Activated CD4-positive, alpha-beta T cell treated with anti-CD3 and anti-CD28 coated beads, Interleukin-2, amount 50 U/mL, for 4 hours (primary cell): ENCODE results near the gene KCNIP3.

ENCODE experiments used
- DNase-seq, 2 experiments: peaks; one replicate each; pipeline ENCODE4 v3.0.0-alpha.2; 2020

KCNIP3 gene

DNA sequence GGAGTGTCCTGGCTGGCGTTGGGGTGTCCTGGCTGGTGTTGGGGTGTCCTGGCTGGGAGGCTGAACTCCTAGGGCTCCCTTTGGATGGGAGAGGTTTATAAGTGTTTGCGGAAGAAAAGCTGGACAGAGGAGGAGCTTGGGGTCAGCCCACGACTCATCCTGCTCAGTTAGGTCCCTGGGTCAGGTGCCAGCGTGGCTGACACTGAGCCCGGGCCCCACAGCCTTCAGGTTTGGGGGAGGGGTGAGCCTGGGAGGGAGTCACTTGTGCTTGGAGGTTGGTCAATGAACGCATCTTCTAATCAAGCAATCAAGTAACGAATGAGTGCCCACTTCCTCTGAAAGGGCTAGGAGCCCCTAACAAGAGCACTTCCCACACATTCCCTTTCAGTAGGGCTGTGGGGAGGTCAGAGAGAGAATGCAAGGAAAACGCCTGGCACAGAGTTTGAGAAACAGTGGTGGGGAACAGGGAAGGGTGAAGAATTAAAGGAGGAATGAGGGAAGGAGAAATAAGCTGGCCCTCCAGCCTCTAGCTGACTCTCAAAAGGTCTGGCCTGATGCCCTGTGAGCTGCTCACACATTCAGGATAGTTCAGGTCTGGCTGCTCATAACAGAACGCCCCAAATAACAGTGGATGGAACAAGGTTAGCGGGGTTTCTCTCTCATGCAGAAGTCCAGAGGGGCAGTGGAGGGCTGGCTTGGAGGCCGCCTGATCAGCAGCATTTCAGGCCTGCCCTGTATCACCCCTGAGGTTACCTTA, 670 bp downstream of the KCNIP3 start:
- DNase-seq: no peak

DNA sequence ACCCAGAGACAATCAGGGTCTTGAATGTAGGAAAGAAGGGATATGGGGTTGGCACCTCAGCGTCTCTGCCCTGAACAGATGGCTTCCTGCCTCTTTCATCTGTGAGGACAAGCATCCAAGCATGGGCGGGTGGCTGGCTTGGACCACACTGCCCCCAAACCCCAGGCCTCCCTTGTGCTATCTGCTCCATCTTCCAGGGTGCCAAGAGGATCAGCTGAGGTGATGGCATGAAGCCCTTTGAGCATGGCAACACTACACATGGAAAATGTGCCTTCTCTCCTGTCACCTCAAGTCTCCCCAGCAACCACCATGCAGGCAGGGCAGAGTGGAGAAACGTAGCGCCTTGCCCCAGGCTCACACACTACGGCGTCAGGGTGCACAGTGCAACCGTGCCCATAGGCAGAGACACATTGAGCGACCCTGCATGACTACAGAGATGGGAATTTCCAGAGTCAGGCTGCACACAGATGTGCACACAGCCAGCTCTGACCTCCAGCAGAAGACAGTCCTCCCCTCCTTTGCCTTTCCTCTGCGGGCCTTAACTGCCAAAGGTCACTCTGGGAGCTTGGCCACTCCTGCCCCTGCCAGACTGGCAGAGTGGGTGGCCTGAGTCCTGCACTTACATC, 1.5 kb downstream of the KCNIP3 start:
- DNase-seq: no peak

DNA sequence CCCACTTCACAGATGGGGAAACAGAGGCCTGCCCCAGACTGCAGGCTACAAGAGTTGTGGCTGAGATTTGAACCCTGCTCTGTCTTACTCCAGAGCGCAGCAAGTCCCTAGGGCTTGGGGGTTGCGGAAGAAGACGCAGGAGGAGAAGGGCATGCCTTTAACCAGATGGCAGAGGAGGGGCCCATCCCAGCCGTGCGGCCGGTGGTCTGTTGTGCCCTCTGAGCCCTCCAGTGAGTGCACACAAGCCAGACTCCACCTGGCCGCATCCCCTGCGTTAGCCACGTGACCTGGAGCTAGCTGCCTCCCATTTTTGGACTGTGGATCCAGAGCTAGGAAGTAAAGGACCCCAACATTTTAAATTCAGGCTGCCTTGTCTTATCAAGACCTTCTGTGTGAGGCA, 2.8 kb downstream of the KCNIP3 start:
- DNase-seq: no peak

DNA sequence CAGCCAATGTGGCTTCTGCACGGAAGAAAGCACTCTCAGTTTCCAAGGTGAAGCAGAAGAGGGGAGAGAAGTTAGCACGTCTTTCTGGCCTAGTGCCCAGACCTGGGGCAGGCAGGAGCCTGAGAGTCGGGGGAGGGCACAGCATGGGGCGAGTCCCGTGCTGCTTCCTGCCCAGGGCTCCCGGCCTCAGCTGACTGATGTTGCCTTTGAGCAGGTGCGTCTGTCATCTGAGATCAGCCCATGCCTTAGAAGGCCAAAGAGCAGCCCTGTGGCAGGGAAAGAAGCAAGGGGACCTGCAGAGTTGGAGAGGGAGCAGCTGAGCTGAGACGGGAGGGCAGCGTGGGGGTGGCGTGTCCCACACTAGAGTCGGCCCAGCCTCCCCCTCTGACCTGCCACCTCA, 3.3 kb downstream of the KCNIP3 start:
- DNase-seq: no peak

DNA sequence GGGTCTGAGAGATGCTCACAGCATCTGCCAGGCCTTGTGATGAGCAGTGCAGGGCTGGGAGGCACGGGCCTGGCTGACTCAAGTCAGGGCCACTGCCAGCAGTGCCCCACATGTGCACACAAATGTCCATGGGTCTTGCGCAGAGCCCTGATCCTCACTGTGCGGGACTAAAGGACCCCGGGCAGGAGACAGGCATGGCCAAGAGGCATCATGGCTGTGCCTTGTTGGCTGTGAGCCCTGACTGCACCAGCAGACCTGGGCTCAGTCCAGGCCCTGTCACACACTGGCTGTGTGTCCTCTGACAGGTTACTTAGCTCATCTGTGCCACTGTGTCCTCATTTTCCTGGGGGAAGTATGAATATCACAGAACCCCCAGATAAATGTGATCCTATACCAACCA, 4.0 kb downstream of the KCNIP3 start:
- no peak for DNase-seq

DNA sequence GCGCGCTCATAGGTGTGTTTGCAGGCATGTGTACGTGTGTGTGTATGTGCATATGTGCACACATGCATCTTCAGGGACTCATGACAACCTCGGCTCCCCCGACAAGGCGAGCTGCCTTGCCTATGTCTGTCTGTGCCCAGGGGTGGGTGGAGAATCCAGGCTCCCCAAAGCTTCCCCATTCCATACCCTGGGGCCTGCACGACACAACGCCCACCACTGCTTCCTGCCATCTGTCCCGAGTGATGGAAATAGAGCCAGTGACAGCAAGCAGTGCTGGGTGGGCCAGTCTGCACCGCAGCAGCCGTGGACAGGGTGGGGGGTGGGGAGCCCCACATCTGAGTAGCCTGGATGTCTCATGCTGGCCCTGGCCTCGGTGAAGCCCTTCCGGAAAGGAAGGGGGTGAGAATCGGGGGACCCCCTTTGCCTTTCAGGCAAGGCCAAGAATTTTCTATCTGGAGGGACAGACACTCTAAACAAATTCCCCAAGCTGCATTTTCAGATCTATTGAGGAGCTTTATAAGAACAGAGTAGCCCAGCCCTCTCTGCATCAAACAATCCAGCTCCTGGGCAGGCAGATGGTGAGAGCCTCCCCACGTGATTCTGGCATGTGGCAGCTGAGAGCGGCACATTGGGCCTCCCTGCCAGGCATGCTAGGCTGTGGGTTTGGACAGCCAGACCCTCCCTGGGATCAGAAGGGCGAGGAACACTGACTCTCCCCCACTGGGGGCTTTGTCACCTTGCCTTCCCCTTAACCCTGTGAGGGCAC, 4.9 kb downstream of the KCNIP3 start:
- no peak for DNase-seq

DNA sequence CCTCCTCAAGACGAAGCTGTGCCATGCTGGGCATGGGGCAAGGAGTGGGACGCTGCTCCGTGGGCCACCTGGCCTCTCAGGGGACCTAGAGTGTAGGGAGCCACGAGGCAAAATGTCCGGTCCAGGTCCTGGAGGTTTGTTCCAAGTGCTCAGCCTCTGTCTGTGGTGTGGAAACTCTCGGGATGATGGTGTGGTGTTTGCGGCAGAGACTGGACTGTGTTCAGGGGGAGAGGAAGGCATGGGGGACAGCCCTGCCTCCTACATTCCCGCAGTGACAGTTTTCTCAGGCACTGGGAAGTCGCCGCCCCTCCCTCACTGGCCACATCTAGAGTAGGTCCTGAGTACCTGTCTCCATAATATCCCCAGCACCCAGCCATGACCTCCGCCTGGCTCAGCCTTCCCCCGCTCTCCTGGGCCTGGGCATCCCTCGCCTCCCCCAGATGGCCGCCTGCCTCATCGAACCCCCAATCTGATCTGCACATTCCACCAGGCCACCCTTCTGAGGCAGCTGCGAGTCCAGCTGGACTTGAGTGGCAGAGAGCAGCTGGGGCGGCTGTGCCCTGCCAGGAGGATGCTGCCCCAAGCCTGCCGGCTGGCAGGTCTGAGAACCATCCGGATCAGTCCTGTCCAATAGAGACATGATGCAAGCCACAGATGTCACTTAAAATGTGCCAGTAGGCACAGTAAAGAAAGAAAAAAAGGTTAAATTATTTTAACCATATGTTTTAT, 6.2 kb downstream of the KCNIP3 start:
- DNase-seq: no peak

DNA sequence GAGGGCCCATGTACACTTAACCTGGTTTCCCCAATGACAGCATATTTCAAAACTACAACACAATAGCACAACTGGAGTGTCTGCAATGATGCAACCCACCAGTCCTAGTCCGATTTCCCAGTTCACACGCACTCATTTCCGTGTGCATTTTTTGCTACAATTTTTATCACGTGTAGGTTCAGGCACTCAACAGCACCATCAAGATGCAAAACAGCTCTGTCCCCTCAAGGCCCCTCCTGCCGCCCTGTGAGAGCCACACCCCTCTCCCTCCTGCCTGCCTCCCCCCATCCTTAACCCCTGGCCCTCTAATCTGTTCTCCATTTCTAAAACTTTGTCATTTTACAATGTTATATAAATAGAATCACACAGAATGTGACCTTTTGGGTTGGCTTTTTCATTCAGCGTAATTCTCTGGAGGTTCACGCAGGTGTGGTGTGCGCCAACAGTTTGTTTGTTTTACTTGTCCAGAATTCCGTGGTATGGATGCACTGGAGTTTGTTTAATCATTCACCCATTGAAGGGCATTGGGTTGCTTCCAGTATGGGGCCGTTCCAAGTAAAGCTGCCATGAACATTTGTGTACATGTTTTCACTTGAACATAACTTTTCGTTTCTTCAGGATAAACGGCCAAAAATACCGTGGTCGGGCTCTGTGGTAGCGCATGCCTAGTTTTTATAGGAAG, 8.4 kb downstream of the KCNIP3 start:
- no peak for DNase-seq

DNA sequence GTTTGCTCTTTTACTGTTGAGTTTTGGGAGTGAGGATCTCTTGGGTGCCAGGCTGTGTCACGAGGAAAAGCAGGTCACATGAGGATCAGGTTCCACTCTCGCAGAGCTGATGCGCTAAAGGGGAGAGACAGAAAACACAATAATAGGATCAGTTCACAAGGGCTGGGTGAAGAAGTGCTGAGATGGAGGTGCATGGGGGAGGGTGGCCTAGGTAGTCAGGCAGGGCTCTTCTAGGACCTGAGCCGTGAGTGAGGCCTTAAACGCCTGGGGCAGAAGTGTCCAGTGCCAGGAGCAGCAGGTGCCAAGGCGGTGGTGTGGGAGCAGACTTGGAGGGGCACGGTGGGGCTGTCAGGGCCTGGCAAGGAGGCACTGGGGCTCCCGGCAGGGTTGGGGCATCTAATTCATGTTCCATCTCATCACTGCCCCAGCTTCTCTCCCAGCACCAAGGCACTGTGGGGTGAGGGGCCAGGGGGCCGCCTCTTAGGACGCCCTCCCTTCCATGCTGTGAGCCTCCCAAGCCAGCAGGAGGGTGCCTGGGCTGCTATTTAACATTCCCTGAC, 9.3 kb downstream of the KCNIP3 start:
- no peak for DNase-seq

DNA sequence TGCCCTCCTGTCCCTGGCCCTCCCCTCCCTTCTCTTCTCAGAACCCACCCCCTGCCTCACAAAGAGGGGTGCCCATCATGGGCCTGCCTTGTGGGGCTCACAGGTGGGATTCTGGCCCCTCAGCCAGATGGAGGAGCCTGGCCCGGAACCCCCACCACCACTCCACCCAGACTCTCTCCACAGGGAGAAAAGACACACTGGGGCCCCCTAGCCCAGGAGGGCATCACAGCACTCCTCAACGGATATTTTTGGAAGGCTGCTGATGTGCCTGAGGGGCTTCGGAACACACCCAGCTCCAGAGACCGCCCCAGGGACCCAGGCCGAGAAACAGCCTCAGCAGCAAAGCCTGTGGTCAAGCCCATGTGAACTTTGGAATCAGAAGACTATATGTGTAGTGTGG, 9.9 kb downstream of the KCNIP3 start:
- no peak for DNase-seq

DNA sequence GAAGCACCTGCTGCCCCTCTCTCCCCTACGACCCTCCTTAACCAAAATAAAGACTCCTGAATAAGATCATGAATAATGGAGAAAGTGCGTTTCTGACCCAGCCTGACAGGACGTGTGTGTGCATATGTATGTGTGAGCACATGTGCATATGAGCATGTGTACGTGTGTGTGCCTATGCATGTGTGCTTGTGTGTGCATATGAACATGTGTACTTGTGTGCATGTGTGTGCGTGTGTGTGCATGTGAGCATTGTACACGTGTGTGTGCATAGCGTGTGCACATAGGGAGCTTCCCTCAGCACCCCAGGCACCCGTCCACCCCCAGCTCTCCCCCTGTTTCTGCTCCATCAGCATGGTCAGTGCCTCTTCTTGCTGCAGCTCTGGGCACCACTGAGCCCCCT, 10.7 kb downstream of the KCNIP3 start:
- DNase-seq: no peak

DNA sequence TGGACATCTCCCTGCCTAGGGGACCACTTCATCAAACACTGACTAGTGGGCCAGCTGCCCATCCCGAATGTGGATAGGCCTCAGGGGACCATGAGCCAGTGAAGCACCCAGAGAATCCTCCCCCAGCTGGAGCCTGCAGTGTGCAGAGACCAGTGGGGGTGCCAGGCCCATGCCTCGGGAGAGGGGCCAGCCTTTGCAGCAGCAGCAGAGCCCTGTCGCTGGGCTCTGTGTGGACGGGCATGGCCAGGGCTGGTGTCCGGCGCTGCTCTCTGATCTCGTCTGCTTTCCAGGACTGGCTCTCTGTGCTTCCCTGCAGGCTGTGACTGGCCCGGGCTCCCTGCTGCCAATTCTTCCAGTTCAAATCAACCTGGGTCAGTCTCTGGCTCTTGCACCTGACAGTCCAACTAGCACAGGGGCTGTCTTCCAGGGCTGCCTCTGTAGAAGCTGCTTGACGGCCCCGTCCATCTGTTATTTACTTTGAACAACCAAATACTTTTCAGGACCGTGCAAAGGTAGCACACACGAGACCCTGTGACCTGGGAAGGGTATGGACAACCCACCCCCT, 11.4 kb downstream of the KCNIP3 start:
- no peak for DNase-seq

DNA sequence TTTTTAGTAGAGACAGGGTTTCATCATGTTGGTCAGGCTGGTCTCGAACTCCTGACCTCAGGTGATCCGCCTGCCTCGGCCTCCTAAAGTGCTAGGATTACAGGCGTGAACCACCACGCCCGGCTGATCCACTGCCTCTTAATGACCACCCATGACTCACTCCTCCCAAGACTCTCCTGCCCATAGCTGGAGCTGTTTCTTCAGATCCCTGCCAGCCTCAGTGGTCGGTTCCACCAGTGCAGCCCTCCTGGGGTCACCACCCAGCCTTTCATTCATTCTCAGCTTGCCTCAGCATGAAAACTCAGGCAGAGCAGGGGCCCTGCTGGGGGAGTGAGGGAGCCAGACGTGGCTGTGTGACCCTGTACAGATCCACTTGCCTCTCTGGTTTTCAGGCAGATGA, 12.5 kb downstream of the KCNIP3 start:
- DNase-seq: no peak

DNA sequence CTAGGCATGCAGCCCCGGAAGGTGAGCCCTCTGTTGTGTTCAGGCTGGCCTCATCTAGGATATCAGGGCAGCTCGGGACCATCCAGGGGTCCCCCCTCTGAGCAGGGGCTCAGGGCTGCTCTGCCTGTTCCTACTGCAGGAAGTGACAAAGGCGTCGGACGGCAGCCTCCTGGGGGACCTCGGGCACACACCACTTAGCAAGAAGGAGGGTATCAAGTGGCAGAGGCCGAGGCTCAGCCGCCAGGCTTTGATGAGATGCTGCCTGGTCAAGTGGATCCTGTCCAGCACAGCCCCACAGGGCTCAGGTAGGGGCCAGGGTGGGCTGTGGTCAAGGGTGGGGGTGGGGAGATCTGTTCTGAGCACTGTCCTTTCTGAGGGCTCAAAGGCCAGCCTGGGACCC, 13.1 kb downstream of the KCNIP3 start:
- DNase-seq: no peak

DNA sequence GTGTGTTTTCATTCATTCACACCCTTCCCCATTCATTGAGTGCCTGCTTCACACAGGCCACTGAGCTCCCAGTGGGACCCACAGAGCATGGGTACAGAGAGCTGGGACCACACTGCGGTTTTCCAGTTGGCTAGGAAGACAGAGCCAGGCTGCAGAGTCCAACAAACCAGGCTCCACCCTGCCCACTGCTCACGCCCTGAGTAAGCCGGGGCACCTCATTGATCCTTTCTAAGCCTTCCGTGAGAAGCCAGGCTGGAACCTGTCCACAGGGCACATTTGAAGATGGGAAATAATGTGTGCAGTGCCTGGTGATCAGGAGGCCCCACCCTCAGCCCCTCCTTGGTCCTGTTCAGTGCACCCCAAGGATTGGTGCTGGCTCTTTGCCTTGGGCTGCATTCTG, 13.5 kb downstream of the KCNIP3 start:
- DNase-seq: no peak

DNA sequence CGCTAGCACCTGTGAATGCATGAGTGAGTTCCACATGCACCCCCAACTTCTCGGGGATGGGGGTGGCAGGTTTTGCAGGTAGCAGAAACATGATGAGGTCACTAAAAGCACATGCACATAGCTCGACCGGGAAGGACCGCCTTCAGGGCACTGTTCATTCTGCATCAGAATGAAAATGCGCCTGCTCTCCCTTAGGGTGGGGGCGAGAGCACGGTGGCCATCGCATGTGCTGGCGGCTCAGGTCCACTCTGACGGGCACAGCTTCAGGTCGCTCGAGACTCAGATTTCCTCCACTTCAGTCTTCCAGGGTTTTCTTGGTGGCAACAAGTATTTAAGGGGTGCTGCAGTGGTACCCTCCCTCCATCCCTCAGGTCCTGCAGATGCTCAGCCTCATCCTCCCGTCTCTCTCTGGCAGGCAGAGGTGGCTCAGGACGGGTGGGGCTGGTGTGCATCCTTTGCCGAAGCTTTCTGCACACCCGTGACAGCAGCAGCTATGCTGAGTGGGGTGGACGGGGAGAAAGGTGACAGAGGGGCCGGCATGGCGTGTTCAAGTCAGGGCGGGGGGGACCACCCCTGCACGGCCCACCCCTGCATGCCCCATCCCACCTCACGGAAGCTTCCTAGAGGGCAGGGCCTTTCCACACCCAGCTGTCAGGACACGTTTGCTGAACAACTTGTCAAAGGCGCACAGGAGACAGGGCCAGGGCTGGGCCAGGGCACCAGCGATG, 14.8 kb downstream of the KCNIP3 start:
- DNase-seq: no peak

DNA sequence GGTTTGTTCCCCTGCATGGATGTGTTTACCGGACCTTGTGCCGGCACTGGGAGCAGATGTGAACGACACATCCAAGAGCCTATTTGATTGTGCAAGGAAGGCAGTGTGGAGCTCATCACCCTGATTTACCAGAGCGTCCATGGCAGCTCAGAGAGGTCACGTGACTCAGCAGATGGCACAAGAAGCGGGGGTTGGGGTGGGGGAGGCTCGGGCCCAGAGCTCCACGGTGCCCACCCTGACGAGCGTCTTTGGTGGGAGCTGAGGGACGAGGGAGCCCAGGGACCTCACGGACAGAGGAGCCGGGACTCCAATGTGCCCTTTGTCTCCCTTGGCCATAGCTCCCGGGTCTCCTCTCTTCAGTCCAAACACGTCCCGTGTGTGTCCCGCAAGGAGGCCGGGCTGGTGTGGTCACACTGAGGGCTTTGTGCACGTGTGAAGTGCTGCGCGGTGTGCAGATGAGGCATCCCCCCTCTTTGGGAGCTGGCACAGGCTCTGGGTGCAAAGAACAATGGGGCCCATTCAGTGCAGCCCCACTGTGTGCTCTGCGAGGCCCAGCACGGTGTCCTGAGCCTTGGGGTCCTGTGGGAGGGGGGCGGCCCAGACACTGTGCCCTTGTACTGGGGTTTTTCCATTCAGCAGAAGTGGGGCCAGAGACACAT, 15.5 kb downstream of the KCNIP3 start:
- DNase-seq: no peak

DNA sequence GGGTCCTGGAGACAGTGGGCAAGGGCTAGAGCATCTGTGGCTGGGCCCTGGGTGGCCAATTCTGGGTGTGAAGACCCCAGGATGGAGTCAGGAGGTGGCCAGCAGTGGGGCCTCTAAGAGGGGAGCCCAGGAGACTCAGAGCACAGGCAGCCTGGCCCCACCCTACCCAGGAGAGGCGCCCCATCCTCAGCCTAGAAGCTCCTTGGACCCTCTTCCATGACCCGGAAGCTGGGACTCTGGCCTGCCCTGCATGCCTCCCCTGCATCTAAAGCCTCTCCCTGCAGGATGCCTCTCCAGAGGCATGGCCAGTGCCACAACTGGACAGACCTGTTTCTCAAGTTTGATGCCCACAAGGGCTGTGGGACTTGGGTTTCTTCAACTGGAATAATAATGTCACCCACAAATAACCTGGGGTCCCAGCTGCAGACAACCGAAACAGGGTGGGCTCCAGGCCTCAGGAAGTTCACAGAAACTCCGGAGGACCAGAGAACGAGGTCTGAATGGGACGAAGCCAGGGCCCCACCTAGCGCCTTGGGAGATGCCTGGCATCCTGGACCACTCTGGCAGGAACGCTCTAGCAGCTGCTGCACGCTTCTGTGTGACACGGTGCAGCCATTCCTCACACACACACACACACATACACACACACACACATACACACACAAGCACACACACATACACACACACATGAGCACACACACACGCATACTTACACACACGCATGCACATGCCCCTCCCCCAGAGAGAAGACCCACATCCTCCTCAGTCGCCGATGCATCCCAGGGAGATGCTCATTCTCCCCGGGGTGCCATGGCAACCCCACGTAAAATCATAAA, 16.4 kb downstream of the KCNIP3 start:
- DNase-seq: no peak

DNA sequence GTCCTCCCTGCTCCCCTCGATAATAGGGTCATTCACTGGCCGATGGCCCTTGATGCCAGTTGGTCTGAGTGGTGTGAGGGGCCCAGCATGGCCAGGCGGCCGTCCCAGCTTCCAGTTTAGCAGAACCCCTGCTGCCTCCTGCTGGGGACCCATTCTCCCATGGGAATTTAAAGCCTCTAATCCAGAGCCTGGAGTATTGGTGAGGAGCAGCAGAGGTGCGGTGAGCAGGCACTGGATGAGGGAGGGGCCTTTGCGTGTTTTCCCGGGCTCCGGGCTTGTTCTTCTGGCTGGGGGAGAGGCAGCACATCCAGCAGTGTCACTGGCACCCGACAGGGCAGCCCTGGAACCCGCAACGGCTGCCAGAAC, 17.4 kb downstream of the KCNIP3 start:
- no peak for DNase-seq
